Measurements from ENCODE around the gene PAXX.

Gene PAXX

GRCh38 chr9:136952876-136953770, 39.1 kb upstream of the PAXX start:
- no peak for DNase-seq

GRCh38 chr9:136953771-136954269, 38.4 kb upstream of the PAXX start:
- DNase-seq = no peak

GRCh38 chr9:136954270-136955083, 37.7 kb upstream of the PAXX start:
- DNase-seq = no peak

GRCh38 chr9:136955202-136955942, 36.9 kb upstream of the PAXX start:
- DNase-seq = no peak

GRCh38 chr9:136955943-136956335, 36.3 kb upstream of the PAXX start:
- DNase-seq = no peak

- no peak for DNase-seq
Observed at GRCh38 chr9:136956604-136957003, 35.6 kb upstream of the PAXX start.

- DNase-seq = no peak
Observed at GRCh38 chr9:136957461-136957860, 34.8 kb upstream of the PAXX start.

- no peak for DNase-seq
Observed at GRCh38 chr9:136957901-136958300, 34.3 kb upstream of the PAXX start.

GRCh38 chr9:136958473-136958872, 33.7 kb upstream of the PAXX start:
- DNase-seq = no peak

- DNase-seq = no peak
Observed at GRCh38 chr9:136958898-136959850, 33.0 kb upstream of the PAXX start.

GRCh38 chr9:136960212-136960937, 31.8 kb upstream of the PAXX start:
- no peak for DNase-seq

GRCh38 chr9:136960938-136961275, 31.3 kb upstream of the PAXX start:
- no peak for DNase-seq

GRCh38 chr9:136961279-136962065, 30.8 kb upstream of the PAXX start:
- peak in 7 of 14 donors; percentile 19 to 89 (median 42) for DNase-seq

- no peak for DNase-seq
Observed at GRCh38 chr9:136962163-136962562, 30.1 kb upstream of the PAXX start.

GRCh38 chr9:136962701-136963248, 29.4 kb upstream of the PAXX start:
- no peak for DNase-seq

- peak in 1 of 14 donors; percentile 11 for DNase-seq
Observed at GRCh38 chr9:136963341-136963740, 28.9 kb upstream of the PAXX start.

GRCh38 chr9:136963751-136964150, 28.5 kb upstream of the PAXX start:
- DNase-seq = no peak

- DNase-seq = no peak
Observed at GRCh38 chr9:136964171-136964689, 28.0 kb upstream of the PAXX start.

- DNase-seq = no peak
Observed at GRCh38 chr9:136964833-136965422, 27.3 kb upstream of the PAXX start.
